Measurements from ENCODE around the gene CDKN2AIP. TPM values are rescaled to one million over a fixed set of nuclear protein-coding genes. Genes with fewer than 3 reads are reported as not detected.
"Not testable (repeated sequence)": the region's sequence is repeated elsewhere in the genome, so short reads cannot be mapped to it uniquely, and the experiment has no call there.

Gene CDKN2AIP
- polyA plus RNA-seq, 5 donors, result 25.9 to 36.9 (median 32.5) TPM

- DNase-seq, result no peak
Observed at GRCh38 chr4:183409934-183410333, 34.5 kb upstream of the CDKN2AIP start.

DNA sequence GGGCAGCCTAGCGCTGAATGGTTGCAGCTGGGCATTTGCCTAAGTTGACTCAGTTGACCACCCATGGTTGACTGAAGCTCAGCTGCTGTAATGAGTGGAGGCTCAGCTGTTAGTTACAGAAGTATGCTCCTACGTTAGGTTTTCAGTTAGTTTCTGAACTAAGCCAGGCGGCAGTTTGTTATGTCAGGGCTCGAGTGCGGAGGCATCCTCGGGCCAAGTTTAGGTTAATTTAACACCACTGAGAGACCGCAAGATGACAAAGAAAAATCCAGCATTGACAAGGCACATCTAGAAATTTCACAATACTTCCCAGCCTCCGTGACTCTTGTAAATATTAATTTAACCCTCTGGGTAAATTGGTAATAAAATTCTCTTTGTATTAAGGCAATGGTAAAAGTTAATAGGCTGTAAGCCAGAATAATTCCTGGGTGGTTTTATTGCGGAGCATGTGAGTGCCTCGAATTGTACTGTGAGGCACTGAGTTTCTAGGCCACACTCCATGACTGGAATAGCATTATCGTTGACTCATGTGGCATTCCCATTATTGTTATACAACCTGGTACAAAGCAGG lies 33.1 kb upstream of the CDKN2AIP start:
- no peak for DNase-seq

GRCh38 chr4:183412821-183413220 lies 31.6 kb upstream of the CDKN2AIP start:
- no peak for DNase-seq

DNA sequence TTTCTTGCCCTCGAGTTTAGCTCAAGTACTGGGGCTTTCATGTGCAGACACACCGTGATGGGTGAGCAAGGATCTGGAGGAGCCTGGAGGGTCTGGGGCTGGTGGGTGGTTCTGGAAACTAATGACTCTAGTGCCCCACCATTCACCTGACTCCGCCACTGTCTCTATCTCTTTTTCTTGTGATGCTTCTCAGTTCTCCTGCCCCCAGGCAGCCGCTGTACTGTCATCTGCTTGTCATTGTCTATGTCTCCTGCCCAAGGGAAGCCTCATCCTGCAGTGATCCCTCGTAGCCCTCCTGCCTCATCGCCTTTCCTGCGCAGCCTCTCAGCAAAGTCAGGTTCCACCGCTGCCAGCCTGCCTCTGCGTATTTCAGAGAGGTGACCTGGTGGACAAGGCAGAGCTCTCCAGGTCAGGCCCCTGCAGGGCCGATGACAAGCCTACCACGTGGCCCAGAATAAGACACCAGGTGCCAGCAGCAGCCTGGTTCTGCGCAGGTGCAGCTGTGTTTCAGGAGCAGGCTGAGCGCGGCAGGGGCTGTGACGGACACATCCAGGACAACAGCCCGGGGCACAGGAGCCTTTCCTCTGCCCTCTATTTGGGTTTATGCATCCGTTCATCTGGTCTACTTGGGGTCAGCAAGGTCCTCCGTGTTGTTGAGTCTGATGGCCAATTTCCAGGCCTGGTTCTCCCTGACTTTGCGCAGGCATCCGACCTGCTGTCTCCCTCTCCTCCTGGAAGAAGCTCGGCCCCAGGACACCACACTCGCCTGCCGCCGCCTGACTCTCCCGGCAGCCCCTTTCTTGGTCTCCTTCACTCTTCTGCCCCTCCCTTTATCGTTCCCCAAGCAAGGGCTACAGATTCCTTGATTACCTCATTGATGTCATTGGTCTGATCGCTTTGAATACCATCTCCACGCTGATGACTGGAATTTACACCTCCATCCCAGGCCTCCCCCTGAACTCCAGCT lies 30.9 kb upstream of the CDKN2AIP start:
- DNase-seq, result no peak

DNA sequence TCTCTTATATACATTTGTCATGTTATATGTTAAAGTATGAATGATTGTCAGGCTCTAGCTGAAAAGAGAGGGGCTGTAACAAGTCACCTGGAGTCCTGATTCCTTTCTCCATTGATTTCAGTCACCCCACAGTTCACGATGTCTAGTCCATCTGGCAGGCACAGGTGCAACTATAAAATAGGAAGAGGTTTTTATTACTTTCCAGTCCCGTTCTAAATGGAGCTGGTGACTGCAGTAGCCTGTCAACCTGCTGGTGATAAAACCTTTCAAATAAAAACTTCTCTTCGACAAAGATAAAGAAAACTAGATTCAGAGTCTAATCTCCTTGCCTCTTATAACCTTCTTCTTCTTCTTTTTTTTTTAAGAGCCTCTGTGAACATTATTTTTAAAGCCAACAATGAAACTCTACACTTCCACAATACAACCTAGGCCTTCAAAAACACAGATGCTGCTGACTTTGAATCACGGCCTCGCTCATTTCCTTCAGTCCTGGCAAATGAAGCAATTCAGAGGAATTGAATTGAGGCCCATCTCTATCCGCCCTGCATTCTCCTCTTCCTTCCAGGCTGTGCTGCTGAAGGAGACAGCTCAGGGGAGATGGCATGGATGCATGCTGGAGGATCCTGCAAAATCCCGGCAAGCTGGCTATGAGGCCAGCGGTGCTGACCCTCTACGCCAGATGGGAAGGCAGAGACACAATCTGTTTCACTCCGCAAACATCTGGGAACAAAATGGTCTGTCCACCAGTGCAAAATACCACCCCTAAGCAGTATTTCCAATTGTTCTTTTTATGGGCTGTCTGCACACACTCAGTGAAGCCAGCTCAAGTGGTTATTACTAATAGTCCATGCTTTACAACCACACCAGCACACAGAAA lies 27.3 kb upstream of the CDKN2AIP start:
- DNase-seq, result no peak

GRCh38 chr4:183422962-183423631 lies 21.3 kb upstream of the CDKN2AIP start:
- no peak for DNase-seq

- no peak for DNase-seq
Observed at GRCh38 chr4:183424109-183424744, 20.2 kb upstream of the CDKN2AIP start.

DNA sequence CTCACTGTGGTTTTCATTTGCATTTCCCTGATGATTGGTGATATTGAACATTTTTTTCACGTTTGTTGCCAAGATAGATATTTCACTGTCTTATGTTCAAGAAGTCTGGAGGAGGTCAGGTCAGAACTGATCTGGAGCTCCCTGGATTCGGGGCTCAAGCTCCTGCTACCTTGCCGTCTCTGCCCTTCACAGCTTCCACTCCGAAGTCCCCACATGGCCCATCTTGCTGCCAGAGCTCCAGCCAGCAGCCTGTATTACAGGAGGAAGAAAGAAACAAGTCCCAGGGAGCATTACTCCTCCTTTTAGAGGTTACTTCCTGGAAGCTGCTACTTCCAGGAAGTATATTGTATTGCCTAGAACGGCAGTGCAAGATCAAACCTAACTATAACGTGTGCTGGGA lies 17.9 kb upstream of the CDKN2AIP start:
- no peak for DNase-seq

- DNase-seq, result no peak
Observed at GRCh38 chr4:183429489-183429888, 14.9 kb upstream of the CDKN2AIP start.

DNA sequence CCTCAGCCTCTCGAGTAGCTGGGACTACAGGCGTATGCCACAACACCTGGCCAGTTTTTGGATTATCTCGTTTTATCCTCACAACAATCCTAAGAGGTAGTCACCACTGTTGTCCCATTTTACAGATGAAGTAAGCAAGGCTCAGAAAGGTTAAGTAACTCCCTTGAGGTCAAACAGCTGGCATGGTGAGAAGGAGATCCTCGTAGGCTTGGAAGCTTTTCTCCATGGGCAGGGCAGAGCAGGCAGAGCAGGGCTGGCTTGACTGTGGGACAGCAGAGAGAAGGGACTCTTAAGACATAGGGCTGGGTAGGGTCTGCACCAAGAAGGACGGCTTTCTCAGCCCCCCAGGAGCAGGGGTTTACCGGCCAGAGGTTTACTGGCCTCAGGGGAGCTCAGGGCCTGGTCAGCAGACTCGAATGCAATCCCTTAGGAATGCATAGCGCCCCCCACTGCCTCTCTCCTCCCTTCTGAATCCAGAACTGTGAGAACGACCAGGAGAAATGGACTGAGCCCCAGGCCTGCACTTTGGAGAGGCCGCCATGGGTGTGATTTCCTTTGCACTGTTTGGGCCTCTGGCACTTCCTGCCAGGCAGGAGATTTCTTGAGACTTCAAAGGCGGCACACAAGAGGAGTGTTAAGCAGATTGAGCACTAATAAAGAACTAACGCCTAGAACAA lies 14.0 kb upstream of the CDKN2AIP start:
- no peak for DNase-seq

GRCh38 chr4:183430994-183431347 lies 13.5 kb upstream of the CDKN2AIP start:
- DNase-seq, result no peak

GRCh38 chr4:183431614-183432013 lies 12.8 kb upstream of the CDKN2AIP start:
- no peak for DNase-seq

- not testable (repeated sequence) for DNase-seq
Observed at GRCh38 chr4:183433183-183433582, 11.3 kb upstream of the CDKN2AIP start.

DNA sequence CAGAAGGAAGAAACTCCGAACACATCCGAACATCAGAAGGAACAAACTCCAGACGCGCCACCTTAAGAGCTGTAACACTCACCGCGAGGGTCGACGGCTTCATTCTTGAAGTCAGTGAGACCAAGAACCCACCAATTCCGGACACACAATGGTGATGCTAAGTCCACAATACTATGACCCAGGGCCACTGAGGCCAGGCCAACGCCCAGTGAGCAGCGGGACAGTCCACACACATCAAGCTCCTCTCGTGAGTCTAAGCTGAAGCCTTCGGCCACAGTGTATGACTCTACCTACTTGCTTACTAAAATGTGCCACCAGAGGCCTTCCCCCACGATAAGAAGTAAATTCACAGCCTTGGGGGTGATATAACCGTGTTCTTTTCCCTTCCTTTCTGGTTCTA lies 10.2 kb upstream of the CDKN2AIP start:
- no peak for DNase-seq

DNA sequence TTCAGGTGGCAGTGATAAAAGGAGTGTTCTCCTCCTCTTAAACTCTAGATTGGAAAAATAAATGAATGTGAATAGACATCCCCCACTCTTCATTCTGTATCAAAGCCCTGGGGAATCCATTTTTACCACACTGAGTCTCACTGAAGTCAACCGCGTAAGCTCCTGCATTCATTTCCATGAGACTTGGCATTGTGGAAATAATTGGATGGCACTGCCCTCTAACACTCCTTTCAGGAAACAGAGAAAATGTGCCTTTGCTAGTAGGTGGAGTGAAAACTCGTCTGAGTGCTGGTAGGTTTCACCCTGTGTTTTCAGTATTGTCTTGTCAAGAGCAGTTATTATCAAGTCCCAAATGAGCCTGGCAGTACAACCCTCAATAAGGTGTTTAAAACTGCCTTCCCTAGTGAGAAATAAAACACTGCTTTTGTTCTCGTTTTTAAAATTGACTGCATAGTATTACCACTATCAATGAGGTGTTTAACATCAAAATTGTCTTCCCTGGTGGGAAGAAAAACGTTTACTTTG lies 9.7 kb upstream of the CDKN2AIP start:
- DNase-seq, result no peak

GRCh38 chr4:183435803-183436202 lies 8.6 kb upstream of the CDKN2AIP start:
- no peak for DNase-seq

DNA sequence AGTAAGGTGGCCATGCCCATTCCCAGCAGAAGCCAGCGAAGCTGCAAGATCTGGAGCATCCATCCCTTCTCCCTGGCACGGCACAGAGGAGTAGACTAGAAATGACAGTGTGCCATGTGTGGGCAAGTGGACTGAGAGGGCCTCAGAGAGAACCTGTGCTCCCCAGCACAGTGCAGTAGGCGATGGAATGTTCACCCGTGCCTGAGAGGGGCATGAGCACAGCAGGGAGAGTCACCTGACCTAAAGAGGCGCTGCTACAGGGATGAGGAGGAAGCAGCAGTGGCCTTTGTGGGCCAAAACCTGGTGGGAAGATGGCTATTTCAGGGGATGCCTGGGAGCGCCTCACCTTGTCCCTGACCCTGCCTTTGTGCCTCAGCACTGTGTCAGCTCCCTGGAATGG lies 8.0 kb upstream of the CDKN2AIP start:
- no peak for DNase-seq

DNA sequence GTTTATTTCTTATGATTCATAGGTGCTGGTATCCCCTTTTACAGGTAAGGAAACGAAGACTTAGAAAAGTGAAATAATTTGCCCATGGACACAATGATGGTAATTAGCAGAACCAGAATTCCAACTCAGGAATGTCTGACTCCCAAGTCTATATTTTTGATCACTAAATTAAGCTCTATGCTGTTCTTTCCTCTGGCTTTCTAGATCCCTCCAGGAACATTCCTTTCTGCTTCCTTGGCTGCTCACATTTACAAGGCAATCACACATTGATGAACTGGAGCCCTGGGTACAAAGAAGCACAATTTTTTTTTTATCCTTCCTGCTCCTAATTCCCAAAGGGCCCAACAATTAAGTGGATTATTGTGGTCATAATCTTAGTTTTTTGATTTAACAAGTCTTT lies 7.0 kb upstream of the CDKN2AIP start:
- no peak for DNase-seq

GRCh38 chr4:183438458-183439113 lies 5.8 kb upstream of the CDKN2AIP start:
- no peak for DNase-seq

DNA sequence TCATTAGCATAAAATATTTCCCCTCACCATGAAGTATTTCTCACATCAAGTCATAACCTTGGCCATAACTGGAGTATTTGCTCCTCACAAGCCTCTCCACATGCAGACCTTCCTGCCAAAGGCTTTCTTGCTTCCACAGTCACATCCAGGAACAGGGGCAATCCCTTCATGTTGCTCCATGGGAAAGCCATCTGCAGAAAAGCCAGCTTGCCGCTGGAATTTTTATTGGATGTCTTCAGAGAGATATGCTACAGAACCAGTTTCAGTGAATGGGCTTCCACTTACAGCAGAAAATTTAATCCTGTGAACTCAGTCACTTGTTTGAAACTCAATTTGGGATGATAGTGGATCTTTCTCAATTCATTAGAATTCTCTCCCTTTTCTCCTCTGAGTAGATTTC lies 3.2 kb upstream of the CDKN2AIP start:
- DNase-seq, result no peak

Measured in right lung (tissue), 5 donors.